ENCODE results near the gene ANO9.

The ANO9 gene

GRCh38 chr11:377883-378500 lies 63.8 kb downstream of the ANO9 start:
- no peak overlapping the region for H3K4me3 ChIP-seq (ENCODE audit: low read depth, low read length)
- DNase-seq (ENCODE audit: low read depth), result no peak

DNA sequence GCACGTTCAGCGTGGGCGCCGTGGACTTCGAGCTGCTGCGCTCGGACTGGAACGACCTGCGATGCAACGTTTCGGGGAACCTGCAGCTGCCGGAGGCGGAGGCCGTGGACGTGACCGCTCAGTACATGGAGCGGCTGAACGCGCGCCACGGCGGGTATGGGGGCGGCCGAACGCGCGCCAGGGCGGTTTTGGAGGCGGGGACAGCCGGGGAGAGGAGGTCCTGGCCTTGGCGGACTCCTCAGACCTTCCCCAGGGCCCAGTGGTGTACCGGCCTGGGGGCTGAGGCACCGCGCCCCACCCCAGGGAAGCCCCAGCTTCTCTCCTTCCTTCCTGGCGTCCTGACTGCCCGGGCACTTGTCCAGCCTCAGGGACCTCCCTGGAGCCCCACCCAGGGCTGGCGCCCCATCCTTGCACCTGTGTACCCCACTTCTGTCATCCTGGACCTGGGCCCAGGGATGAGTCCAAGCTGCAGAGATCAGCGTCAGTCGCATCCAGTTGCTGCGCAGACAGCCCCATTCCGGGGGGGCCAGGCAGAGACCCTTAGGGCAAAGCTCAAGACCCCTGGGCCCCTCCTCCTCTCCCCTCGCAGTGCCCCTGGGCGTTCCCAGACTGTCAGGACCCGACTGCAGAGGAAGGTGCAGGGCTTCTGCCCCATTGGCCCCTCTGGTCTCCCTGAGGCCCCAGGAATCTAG lies 64.5 kb downstream of the ANO9 start:
- no peak overlapping the region for H3K4me3 ChIP-seq (ENCODE audit: low read depth, low read length)
- DNase-seq (ENCODE audit: low read depth), result no peak

DNA sequence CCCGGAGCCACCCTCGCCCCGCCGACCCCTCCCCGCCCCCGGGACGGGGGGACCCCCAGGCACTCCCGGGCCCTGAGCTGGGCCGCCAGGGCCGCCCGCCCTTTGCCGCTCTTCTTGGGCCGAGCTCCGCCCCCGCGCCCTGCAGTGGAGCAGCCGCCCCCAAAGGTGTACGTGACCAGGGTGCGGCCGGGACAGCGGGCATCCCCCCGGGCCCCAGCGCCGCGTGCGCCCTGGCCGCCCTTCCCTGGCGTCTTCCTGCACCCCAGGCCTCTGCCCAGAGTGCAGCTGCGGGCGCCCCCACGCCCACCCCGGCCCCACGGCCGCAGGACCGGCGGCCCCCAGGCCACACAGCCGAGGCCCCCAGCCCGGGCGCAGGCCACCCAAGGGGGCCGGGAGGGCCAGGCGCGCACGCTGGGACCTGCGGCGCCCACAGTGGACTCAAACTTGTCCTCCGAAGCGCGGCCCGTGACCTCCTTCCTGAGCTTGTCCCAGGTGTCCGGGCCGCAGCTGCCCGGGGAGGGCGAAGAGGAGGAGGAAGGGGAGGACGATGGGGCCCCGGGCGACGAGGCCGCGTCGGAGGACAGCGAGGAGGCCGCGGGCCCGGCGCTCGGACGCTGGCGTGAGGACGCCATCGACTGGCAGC lies 65.2 kb downstream of the ANO9 start:
- DNase-seq (ENCODE audit: low read depth), result no peak

GRCh38 chr11:375065-376025 lies 66.5 kb downstream of the ANO9 start:
- no peak for DNase-seq (ENCODE audit: low read depth)
- H3K4me3 ChIP-seq (ENCODE audit: low read depth, low read length), result no peak overlapping the region

More for the DNA sequence above, 65.2 kb downstream of the ANO9 start:
- H3K4me3 ChIP-seq (ENCODE audit: low read depth, low read length), result no peak overlapping the region

GRCh38 chr11:373716-374551 lies 67.9 kb downstream of the ANO9 start:
- DNase-seq (ENCODE audit: low read depth), result no peak
- H3K4me3 ChIP-seq (ENCODE audit: low read depth, low read length), result no peak overlapping the region

DNA sequence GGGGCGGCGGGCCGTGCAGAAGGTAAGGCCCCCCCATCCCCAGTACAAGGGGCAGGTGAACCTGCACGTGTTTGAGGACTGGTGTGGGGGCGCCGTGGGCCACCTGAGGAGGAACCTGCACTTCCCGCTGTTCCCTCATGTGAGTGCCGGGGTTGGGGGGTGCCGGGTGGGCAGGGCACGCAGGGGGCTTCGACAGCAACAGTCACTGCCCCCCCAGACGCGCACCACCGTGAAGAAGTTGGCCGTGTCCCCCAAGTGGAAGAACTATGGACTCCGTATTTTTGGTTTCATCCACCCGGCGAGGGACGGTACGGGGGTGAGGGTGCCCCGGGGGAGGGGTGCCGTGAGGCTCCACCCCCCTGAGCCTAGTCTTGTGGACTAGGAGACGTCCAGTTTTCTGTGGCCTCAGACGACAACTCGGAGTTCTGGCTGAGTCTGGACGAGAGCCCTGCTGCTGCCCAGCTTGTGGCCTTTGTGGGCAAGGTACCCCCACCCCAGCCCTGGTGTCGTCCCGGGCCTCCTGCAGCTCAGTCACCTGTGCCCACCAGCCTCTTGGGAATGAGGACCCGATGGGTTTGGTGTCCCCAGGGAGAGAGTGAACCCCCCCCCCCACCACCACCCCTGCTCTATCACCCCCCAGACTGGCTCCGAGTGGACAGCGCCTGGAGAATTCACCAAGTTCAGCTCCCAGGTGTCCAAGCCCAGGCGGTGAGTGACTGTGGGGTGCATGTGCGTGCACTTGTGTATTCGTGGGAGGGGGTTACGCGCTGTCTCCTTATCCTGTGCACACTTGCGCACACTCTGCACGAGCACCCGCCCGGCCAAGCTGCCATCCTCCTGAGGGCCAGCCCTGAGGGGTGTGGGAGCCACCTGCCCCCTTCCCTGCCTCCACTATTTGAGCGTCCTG lies 68.7 kb downstream of the ANO9 start:
- no peak overlapping the region for H3K4me3 ChIP-seq (ENCODE audit: low read depth, low read length)
- no peak for DNase-seq (ENCODE audit: low read depth)

GRCh38 chr11:371716-372590 lies 69.9 kb downstream of the ANO9 start:
- H3K4me3 ChIP-seq (ENCODE audit: low read depth, low read length), result no peak overlapping the region
- DNase-seq (ENCODE audit: low read depth), result no peak

GRCh38 chr11:371051-371450 lies 70.8 kb downstream of the ANO9 start:
- H3K4me3 ChIP-seq (ENCODE audit: low read depth, low read length), result no peak overlapping the region
- no peak for DNase-seq (ENCODE audit: low read depth)

DNA sequence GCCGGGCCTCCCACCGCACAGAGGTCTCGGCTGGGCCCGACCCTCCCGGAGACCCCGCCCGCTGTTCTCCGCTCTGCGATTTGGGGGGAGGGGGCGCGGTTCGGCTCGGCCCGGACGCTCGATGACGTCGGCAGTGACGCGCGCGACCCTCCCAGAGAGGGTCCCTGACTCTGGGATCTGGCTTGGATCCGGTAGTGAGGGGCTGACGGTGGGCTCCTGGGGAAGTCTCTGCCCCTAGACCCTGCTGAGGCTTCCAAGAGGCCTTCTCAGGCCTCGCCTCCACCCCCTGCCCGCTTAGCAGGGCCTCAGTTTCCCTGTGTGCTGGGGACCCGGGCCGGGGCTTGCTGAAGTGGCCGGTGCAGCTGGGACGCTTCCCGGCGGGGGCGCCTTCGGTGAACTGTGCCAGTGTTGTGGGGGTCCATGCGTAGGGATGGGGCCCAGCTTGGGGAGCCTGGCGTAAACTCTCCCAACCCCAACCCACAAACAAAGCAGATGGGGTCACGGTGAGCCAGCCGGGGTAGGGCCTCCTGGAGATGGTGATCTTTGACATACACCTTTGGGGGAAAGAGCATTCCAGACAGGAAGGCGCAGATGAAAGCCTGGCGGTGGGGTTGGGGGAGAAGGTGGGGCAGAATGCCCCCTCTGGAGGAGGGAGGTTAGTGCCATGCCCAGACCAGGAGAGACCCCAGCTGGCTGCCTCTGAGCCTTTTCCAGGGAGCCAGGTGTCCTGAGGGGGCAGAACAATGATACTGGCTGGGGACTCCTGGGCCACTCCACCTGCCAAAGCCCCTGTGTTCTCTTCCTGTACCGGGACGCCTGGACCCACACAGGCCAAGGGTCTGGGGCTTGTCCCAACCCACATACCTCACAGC lies 71.5 kb downstream of the ANO9 start:
- H3K4me3 ChIP-seq (ENCODE audit: low read depth, low read length), result peak overlapping the region; percentile 53
- DNase-seq (ENCODE audit: low read depth), result no peak

GRCh38 chr11:369336-370018 lies 72.3 kb downstream of the ANO9 start, which contains the start of gene B4GALNT4:
Gene B4GALNT4 (plus strand): TSS chr11:369499. CDS start chr11:369804, 305 bp downstream.
- no peak for DNase-seq (ENCODE audit: low read depth)
- H3K4me3 ChIP-seq (ENCODE audit: low read depth, low read length), result peak within 1 kb of the TSS; percentile 53

- H3K4me3 ChIP-seq (ENCODE audit: low read depth, low read length), result peak overlapping the region; percentile 34
- DNase-seq (ENCODE audit: low read depth), result no peak
These were observed 73.1 kb downstream of the ANO9 start for GRCh38 chr11:368414-369335.

DNA sequence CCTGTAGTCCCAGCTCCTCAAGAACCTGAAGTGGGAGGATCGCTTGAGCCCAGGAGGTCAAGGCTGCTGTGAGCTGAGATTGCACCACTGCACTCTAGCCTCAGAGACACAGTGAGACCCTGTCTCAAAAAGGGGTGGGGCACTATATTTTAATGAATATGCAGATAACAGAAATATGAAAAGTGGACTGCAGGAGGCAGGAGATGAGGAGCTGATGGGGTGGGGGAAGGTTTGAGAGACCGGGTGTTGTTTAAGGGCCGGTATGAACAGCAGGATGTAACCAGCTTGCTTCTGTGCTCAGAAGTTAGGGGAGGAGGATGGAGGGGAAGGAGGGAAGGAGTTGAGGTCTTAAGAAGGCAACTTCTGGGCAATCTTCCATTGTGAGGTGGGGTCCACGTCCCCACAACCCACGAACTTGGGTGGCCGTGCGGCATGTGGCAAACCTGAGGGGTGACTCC lies 73.8 kb downstream of the ANO9 start:
- no peak for DNase-seq (ENCODE audit: low read depth)
- H3K4me3 ChIP-seq (ENCODE audit: low read depth, low read length), result no peak overlapping the region
